SK-N-DZ (cell line): ENCODE measurements around the gene GNB4.

Experiments used
- DNase-seq: peaks from one replicate; pipeline ENCODE4 v3.0.0-alpha.2; 2015; ENCODE audit warnings: low spot score
- small RNA-seq, 2 experiments: library from RNA; depleted of rRNA; stranded (forward); fragments of <200 nt; gene quantifications; one replicate each; pipeline ENCODE3, GENCODE V24; 2014

The GNB4 gene

GRCh38 chr3:179363332-179363731 lies 87.9 kb downstream of the GNB4 start:
- no peak for DNase-seq

GRCh38 chr3:179355996-179356395 lies 95.3 kb downstream of the GNB4 start:
- DNase-seq = no peak

GRCh38 chr3:179348325-179349013 lies 102.8 kb downstream of the GNB4 start:
- DNase-seq = no peak

GRCh38 chr3:179347345-179348194 lies 103.7 kb downstream of the GNB4 start, which contains the start of gene MFN1:
TSS of gene MFN1 (plus strand) at chr3:179347709. CDS start at chr3:179348852, 1,143 bp downstream.
- DNase-seq = peak; percentile 98

Small RNA genes lying within 50 kb of the gene (small RNA-seq; reads per million reads assigned to genes)
- gene AC007620.1 = 0 reads per million in 2 experiments
